ENCODE data around the gene JKAMP.
"Not testable (repeated sequence)": the region's sequence is repeated elsewhere in the genome, so short reads cannot be mapped to it uniquely, and the experiment has no call there.

JKAMP gene, protein sequence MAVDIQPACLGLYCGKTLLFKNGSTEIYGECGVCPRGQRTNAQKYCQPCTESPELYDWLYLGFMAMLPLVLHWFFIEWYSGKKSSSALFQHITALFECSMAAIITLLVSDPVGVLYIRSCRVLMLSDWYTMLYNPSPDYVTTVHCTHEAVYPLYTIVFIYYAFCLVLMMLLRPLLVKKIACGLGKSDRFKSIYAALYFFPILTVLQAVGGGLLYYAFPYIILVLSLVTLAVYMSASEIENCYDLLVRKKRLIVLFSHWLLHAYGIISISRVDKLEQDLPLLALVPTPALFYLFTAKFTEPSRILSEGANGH

DNA sequence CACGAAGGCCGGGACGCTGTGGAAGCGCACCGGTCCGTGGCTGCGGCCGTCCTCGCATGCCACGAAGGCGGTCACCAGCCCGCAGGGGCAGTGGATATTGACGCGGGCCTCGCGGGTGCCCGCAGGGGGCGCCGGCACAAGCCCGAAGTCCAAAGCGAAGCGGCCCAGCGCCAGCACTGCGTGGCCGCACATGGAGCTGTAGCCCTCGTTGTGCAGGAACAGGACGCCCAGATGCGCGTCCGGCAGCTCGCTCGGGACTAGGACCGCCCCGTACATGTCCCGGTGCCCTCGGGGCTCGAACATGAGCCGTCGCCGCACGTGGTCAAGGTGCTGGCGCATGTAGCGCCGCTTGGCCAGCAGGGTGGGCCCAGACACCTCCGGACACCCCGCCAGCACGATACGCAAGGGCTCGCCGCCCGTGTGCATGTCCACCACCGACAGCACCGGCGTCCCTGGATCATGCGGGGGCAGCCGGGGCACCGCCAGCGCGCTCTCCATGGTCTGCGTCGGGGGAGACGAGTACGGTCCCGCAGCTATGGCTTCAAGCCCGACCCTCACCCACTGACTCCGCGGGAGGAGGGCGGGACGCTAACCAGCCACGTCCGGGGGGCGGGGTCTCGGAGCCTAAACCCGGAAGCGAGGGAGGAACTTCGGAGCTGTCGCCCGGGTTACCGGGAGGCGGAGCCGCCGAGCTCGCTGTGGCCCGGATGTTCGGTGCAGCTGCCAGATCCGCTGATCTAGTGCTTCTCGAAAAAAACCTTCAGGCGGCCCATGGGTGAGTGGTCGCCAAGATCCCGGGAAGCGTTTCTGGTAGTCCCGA, at the start of gene JKAMP, which contains the start of gene L3HYPDH:
JKAMP (plus strand) TSS at position 699 of the 820 bp plus-strand sequence; CDS start at position 772, 73 bp downstream.
L3HYPDH (minus strand) TSS at position 590 of the 820 bp plus-strand sequence; CDS start at position 498, 92 bp downstream.
- H3K36me3 Mint-ChIP-seq, result peaks cover 13% of the 10 kb centered on the region
- DNase-seq (ENCODE audit: low spot score in 2 of 2) (peak; percentile 95 to 96), ATAC-seq (ENCODE audit: low read depth) (peak; percentile 91)
- no peaks in the 10 kb centered on the region for H3K9me3 Mint-ChIP-seq
- peak within 1 kb of the TSS; percentile 89 for H3K27ac Mint-ChIP-seq
- no peaks in the 10 kb centered on the region for H3K27me3 Mint-ChIP-seq
- H3K4me1 Mint-ChIP-seq, result peaks cover 38% of the 10 kb centered on the region
- peak within 1 kb of the TSS; percentile 93 for H3K4me3 Mint-ChIP-seq

DNA sequence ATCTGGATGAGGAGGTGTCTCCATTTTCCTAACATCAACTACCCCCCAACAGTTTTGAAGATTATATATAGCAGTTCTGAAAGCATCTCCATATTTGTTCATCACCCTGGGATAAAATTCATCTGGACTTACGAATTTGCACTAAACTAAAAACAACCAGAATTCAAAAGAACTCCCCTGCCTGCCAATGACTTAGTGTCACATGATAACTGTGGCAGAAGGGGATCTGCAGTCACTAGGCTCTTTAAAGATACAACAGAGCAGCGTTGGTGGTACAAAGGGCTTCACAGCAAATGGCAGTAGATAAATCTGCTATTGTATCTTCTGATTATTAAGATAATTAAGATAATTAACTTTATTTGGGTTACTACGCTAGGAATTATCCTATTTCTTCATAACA, 49.2 kb upstream of the JKAMP start:
- H3K4me1 Mint-ChIP-seq, result peaks cover 11% of the 10 kb centered on the region
- ATAC-seq (ENCODE audit: low read depth) (no peak), DNase-seq (ENCODE audit: low spot score in 2 of 2) (no peak)
- no peaks in the 10 kb centered on the region for H3K9me3 Mint-ChIP-seq
- H3K27ac Mint-ChIP-seq, result no peak overlapping the region
- H3K4me3 Mint-ChIP-seq, result no peak overlapping the region
- no peaks in the 10 kb centered on the region for H3K36me3 Mint-ChIP-seq
- H3K27me3 Mint-ChIP-seq, result no peaks in the 10 kb centered on the region

GRCh38 chr14:59435987-59436386, 48.3 kb upstream of the JKAMP start:
- Mint-ChIP-seq H3K4me1 (peaks cover 11% of the 10 kb centered on the region), H3K36me3 (no peaks in the 10 kb centered on the region), H3K4me3 (no peak overlapping the region), H3K27me3 (no peaks in the 10 kb centered on the region), H3K27ac (no peak overlapping the region), H3K9me3 (no peaks in the 10 kb centered on the region)
- DNase-seq (ENCODE audit: low spot score in 2 of 2), result no peak
- ATAC-seq (ENCODE audit: low read depth), result no peak

DNA sequence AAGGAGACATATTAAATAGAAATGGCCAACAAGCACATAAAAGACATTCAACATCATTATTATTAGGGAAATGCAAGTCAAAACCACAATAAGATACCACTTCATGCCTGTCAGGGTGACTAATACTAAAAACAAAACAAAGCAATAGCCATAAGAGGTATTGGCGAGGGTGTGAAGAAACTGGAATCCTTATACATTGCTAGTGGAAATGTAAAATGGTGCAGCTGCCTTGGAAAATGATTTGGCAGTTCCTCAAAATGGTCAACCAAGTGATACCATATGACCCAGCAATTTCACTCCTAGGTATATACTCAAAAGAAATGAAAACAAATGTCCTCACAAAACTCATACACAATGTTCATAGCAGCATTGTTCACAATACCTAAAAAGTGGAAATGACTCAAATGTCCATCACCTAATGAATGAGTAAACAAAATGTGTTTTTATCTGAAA, 46.1 kb upstream of the JKAMP start:
- H3K4me3 Mint-ChIP-seq, result no peak overlapping the region
- H3K9me3 Mint-ChIP-seq, result no peaks in the 10 kb centered on the region
- H3K27ac Mint-ChIP-seq, result no peak overlapping the region

GRCh38 chr14:59439256-59439965, 44.9 kb upstream of the JKAMP start:
- DNase-seq (ENCODE audit: low spot score in 2 of 2), result no peak
- H3K36me3 Mint-ChIP-seq, result no peaks in the 10 kb centered on the region
- H3K4me3 Mint-ChIP-seq, result no peak overlapping the region

More for the DNA sequence above, 46.1 kb upstream of the JKAMP start:
- peaks cover 13% of the 10 kb centered on the region for H3K4me1 Mint-ChIP-seq
- no peak for DNase-seq (ENCODE audit: low spot score in 2 of 2)
- ATAC-seq (ENCODE audit: low read depth), result no peak
- H3K36me3 Mint-ChIP-seq, result no peaks in the 10 kb centered on the region
- H3K27me3 Mint-ChIP-seq, result no peaks in the 10 kb centered on the region

DNA sequence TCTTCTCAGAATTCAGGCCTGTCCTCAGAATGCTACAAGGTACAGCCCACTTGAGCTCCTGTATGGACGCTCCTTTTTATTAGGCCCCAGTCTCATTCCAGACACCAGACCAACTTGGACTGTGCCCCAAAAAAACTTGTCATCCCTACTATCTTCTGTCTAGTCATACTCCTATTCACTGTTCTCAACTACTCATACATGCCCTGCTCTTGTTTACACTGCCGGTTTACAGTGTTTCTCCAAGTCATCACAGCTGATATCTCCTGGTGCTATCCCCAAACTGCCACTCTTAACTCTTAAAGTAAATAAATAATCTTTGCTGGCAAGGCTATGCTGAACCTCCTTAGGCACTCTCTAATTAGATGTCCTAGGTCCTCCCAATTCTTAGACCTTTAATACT, 35.6 kb upstream of the JKAMP start:
- H3K4me3 Mint-ChIP-seq; DNase-seq (ENCODE audit: low spot score in 2 of 2); H3K4me1 Mint-ChIP-seq; H3K36me3 Mint-ChIP-seq; H3K9me3 Mint-ChIP-seq; H3K27me3 Mint-ChIP-seq; H3K27ac Mint-ChIP-seq; ATAC-seq (ENCODE audit: low read depth): not testable (repeated sequence)

More at GRCh38 chr14:59439256-59439965, 44.9 kb upstream of the JKAMP start:
- ATAC-seq (ENCODE audit: low read depth), result no peak
- H3K9me3 Mint-ChIP-seq, result no peaks in the 10 kb centered on the region
- H3K27me3 Mint-ChIP-seq, result no peaks in the 10 kb centered on the region
- no peak overlapping the region for H3K27ac Mint-ChIP-seq
- H3K4me1 Mint-ChIP-seq, result peaks cover 13% of the 10 kb centered on the region

GRCh38 chr14:59450716-59451115, 33.6 kb upstream of the JKAMP start:
- Mint-ChIP-seq H3K4me1 (no peaks in the 10 kb centered on the region), H3K9me3 (no peaks in the 10 kb centered on the region), H3K27ac (no peak overlapping the region), H3K27me3 (no peaks in the 10 kb centered on the region), H3K4me3 (no peak overlapping the region), H3K36me3 (peaks cover 8% of the 10 kb centered on the region)
- no peak for ATAC-seq (ENCODE audit: low read depth)
- no peak for DNase-seq (ENCODE audit: low spot score in 2 of 2)

DNA sequence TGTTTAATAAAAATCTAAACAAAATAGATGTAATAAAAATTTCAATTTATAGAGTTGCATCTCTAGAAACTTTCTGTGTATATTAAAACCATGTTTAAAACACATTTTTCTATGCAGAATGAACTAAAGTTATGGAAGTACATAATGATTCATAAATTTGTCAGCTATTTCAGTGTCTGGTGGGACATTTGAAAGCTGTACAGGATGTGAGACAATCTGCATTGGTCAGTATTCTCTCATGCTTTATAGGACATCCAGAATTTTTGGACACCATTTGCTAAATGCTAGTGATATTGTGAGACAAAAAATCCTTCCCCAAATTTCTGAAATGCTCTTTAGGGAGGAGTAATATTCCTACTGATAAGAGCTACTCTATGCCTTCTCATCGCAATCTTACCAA, 32.5 kb upstream of the JKAMP start:
- Mint-ChIP-seq H3K4me1 (no peaks in the 10 kb centered on the region), H3K27ac (no peak overlapping the region), H3K36me3 (peaks cover 9% of the 10 kb centered on the region), H3K9me3 (no peaks in the 10 kb centered on the region), H3K4me3 (no peak overlapping the region), H3K27me3 (no peaks in the 10 kb centered on the region)
- no peak for ATAC-seq (ENCODE audit: low read depth)
- no peak for DNase-seq (ENCODE audit: low spot score in 2 of 2)

- Mint-ChIP-seq H3K27ac (no peak overlapping the region), H3K36me3 (peaks cover 18% of the 10 kb centered on the region), H3K27me3 (no peaks in the 10 kb centered on the region), H3K4me1 (no peaks in the 10 kb centered on the region), H3K4me3 (no peak overlapping the region), H3K9me3 (peaks cover 3% of the 10 kb centered on the region)
- no peak for DNase-seq (ENCODE audit: low spot score in 2 of 2)
- no peak for ATAC-seq (ENCODE audit: low read depth)
These were observed 30.2 kb upstream of the JKAMP start for GRCh38 chr14:59454139-59454538.

GRCh38 chr14:59455411-59455810, 28.9 kb upstream of the JKAMP start:
- no peaks in the 10 kb centered on the region for H3K4me1 Mint-ChIP-seq
- H3K36me3 Mint-ChIP-seq, result peaks cover 20% of the 10 kb centered on the region
- DNase-seq (ENCODE audit: low spot score in 2 of 2), result no peak
- peaks cover 3% of the 10 kb centered on the region for H3K9me3 Mint-ChIP-seq
- ATAC-seq (ENCODE audit: low read depth), result no peak
- H3K27ac Mint-ChIP-seq, result no peak overlapping the region
- H3K4me3 Mint-ChIP-seq, result no peak overlapping the region
- H3K27me3 Mint-ChIP-seq, result no peaks in the 10 kb centered on the region

DNA sequence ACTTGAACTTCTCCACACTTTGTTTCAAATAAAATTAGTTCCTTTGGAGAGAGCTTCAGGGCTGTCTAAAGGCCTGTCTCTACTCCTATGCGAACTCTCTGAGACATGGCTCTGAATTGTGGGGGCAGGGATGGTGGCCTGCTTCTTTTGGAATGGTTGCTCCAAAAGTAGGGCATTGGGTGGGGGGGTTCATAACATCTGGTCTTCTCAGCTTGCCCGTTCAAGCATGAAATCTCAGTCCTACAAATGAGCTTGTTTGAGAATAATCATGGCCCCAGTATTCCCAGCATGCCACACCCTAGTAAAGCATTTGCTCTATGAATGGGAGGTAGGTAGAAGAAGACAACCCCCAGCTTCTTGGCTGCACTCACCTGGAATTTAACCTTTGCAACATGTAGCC, 25.8 kb upstream of the JKAMP start:
- no peaks in the 10 kb centered on the region for H3K4me1 Mint-ChIP-seq
- no peak overlapping the region for H3K4me3 Mint-ChIP-seq
- H3K27me3 Mint-ChIP-seq, result peaks cover 2% of the 10 kb centered on the region
- peaks cover 3% of the 10 kb centered on the region for H3K9me3 Mint-ChIP-seq
- no peak overlapping the region for H3K27ac Mint-ChIP-seq
- H3K36me3 Mint-ChIP-seq, result peaks cover 22% of the 10 kb centered on the region
- ATAC-seq (ENCODE audit: low read depth) (no peak), DNase-seq (ENCODE audit: low spot score in 2 of 2) (no peak)

DNA sequence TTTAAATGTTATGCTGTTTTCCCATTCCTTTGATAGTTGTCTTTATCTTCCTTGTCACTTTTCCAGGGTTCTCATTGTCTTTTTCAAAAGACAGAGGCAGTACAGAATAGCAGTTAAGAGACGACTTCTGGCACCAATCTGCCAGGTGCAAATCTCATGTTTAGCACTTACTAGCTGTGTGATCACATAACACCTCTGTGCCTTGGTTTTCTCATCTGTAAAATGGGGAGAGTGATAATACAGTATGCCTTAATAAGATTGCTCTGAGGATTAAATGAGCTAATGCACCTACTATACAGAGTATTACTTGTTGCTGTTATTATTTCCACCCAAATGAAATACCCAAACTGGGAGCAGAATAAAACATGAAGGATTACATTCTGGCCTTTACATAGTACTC, 23.9 kb upstream of the JKAMP start:
- Mint-ChIP-seq H3K4me3 (no peak overlapping the region), H3K27me3 (peaks cover 2% of the 10 kb centered on the region), H3K4me1 (peaks cover 5% of the 10 kb centered on the region), H3K9me3 (peaks cover 3% of the 10 kb centered on the region), H3K27ac (no peak overlapping the region), H3K36me3 (peaks cover 17% of the 10 kb centered on the region)
- no peak for ATAC-seq (ENCODE audit: low read depth)
- DNase-seq (ENCODE audit: low spot score in 2 of 2), result no peak

GRCh38 chr14:59461891-59462290, 22.4 kb upstream of the JKAMP start:
- Mint-ChIP-seq H3K36me3 (peaks cover 14% of the 10 kb centered on the region), H3K27ac (no peak overlapping the region), H3K27me3 (peaks cover 2% of the 10 kb centered on the region), H3K4me3 (no peak overlapping the region), H3K4me1 (peaks cover 5% of the 10 kb centered on the region), H3K9me3 (peaks cover 3% of the 10 kb centered on the region)
- ATAC-seq (ENCODE audit: low read depth) (no peak), DNase-seq (ENCODE audit: low spot score in 2 of 2) (no peak)
